K562 (cell line): ENCODE results near the gene MAGI3. TPM values are rescaled to one million over a fixed set of nuclear protein-coding genes. Genes with fewer than 3 reads are reported as not detected.

Experiments
- ADNP ChIP-seq: fragments of 200-800 bp; sonication (Bioruptor generic); IDR thresholded peaks from 2 replicates; pipeline ENCODE4 v1.6.1; 2016; ENCODE audit warnings: missing genetic modification characterization, missing compliant biosample characterization
- BCOR ChIP-seq: fragments of 450-650 bp; IDR thresholded peaks from 2 replicates; pipeline ENCODE4 v1.6.1; 2016
- CREB3 ChIP-seq: fragments of 450-650 bp; conservative IDR thresholded peaks from 2 replicates; pipeline ENCODE4 v1.6.1; 2016; ENCODE audit warnings: missing genetic modification characterization, low read depth, mild to moderate bottlenecking, missing compliant biosample characterization, moderate library complexity
- CTBP1 ChIP-seq: fragments of 450-650 bp; IDR thresholded peaks from 2 replicates; pipeline ENCODE4 v1.6.1; 2016; ENCODE audit warnings: borderline replicate concordance
- ILK ChIP-seq: fragments of 450-650 bp; IDR thresholded peaks from 2 replicates; pipeline ENCODE4 v1.6.1; 2016; ENCODE audit warnings: missing genetic modification characterization, low read depth, mild to moderate bottlenecking, missing compliant biosample characterization, moderate library complexity, borderline replicate concordance
- NCOR1 ChIP-seq: fragments of 450-650 bp; IDR thresholded peaks from 2 replicates; pipeline ENCODE4 v1.6.1; 2016; ENCODE audit warnings: mild to moderate bottlenecking, moderate library complexity
- NFIC ChIP-seq: fragments of 450-650 bp; IDR thresholded peaks from 2 replicates; pipeline ENCODE4 v1.6.1; 2017; ENCODE audit warnings: mild to moderate bottlenecking, inconsistent platforms
- PREB ChIP-seq: sonication (generic); formaldehyde crosslinking; IDR thresholded peaks from 2 replicates; pipeline ENCODE4 v1.8.1; 2023; ENCODE audit warnings: mild to moderate bottlenecking, missing genetic modification reagents
- RNF2 ChIP-seq: sonication (generic); IDR thresholded peaks from 2 replicates; pipeline ENCODE4 v1.6.1; 2016
- TAF9B ChIP-seq: fragments of 450-650 bp; IDR thresholded peaks from 2 replicates; pipeline ENCODE4 v1.6.1; 2018; ENCODE audit warnings: mild to moderate bottlenecking; ENCODE audit not compliant: partially characterized antibody
- TSC22D4 ChIP-seq: fragments of 450-650 bp; IDR thresholded peaks from 2 replicates; pipeline ENCODE4 v1.6.1; 2016; ENCODE audit warnings: missing genetic modification characterization, missing biosample characterization, control low read depth
- VEZF1 ChIP-seq: fragments of 200-800 bp; sonication (Bioruptor generic); IDR thresholded peaks from 2 replicates; pipeline ENCODE4 v1.6.1; 2017; ENCODE audit warnings: missing genetic modification characterization, missing compliant biosample characterization
- ZBTB5 ChIP-seq: fragments of 450-650 bp; IDR thresholded peaks from 2 replicates; pipeline ENCODE4 v1.6.1; 2017; ENCODE audit warnings: antibody characterized with exemption
- ZNF512 ChIP-seq: IDR thresholded peaks from 2 replicates; pipeline ENCODE4 v1.6.1; 2016; ENCODE audit warnings: missing genetic modification characterization, missing compliant biosample characterization
- ZNF551 ChIP-seq: fragments of 250-450 bp; sonication (Bioruptor Pico); IDR thresholded peaks from 2 replicates; pipeline ENCODE4 v1.5.0; 2021; ENCODE audit warnings: mild to moderate bottlenecking, moderate library complexity
- ZNF561 ChIP-seq: fragments of 450-650 bp; formaldehyde crosslinking; conservative IDR thresholded peaks from 2 replicates; pipeline ENCODE4 v1.4.0; 2020; ENCODE audit warnings: mild to moderate bottlenecking, moderate library complexity
- ZNF740 ChIP-seq, 3 experiments: fragments of 200-800 bp in 1 of 3; sonication (Bioruptor generic) in 1 of 3; sonication (generic) in 1 of 3; formaldehyde crosslinking in 1 of 3; IDR thresholded peaks; 2 replicates each; pipeline versions ENCODE4 v1.6.1 to v1.8.0; 2016 to 2022; ENCODE audit warnings: mild to moderate bottlenecking in 2 of 3, missing compliant biosample characterization in 2 of 3, missing genetic modification characterization in 2 of 3, missing genetic modification reagents in 1 of 3
- ZNF780A ChIP-seq: fragments of 250-450 bp; sonication (Bioruptor Pico); IDR thresholded peaks from 2 replicates; pipeline ENCODE4 v1.5.0; 2021; ENCODE audit warnings: mild to moderate bottlenecking
- polyA plus RNA-seq, 8 experiments: library from polyadenylated mRNA; depleted of rRNA in 4 of 8; stranded (reverse) in 5 of 8; unstranded in 3 of 8; fragments of >200 nt; fragmentation: Nextera tagmentation in 2 of 8; fragmentation: Illumina TruSeq in 1 of 8; extraction: Ambion mirVana in 2 of 8; extraction: Trizol in 1 of 8; gene quantifications; 2 replicates each; pipeline versions ENCODE4 v1.2.1 to v1.2.3, GENCODE V29; 2011 to 2014; ENCODE audit warnings: inconsistent platforms in 1 of 8, missing spikeins in 1 of 8
- total RNA-seq, 7 experiments: library from RNA; depleted of rRNA in 6 of 7; stranded (reverse); fragments of >200 nt in 6 of 7; fragmentation: Illumina TruSeq in 2 of 7; extraction: Trizol in 2 of 7; gene quantifications; 2 replicates each; pipeline versions ENCODE4 v1.2.1 to v1.2.3, GENCODE V29; 2011 to 2021; ENCODE audit warnings: low replicate concordance in 1 of 7

Gene MAGI3
- total and polyA plus RNA-seq, 9 of the 15 experiments (the other 6 are each of a cell fraction or from before 2014, with no cell fraction given): 1.0 to 8.6 (median 5.5) TPM

GRCh38 chr1:113677250-113678158 lies 287.2 kb downstream of the MAGI3 start (continued):
- TF ChIP-seq ZBTB5 (peak; percentile 50; the same call in 1 of the 2 replicates), CREB3 (peak; percentile 47; the same call in 1 of the 2 replicates), ZNF561 (no peak), ZNF551 (CRISPR knock-in tag) (no peak), CTBP1 (peak; percentile 67; the same call in 1 of the 2 replicates), PREB (CRISPR knock-in tag) (no peak), NCOR1 (peak; percentile 71), ILK (no peak), VEZF1 (peak; percentile 96), NFIC (peak; percentile 98), TSC22D4 (tag) (no peak), RNF2 (peak; percentile 57; the same call in 1 of the 2 replicates), BCOR (peak; percentile 62; the same call in 1 of the 2 replicates), TAF9B (no peak), ZNF512 (tag) (peak; percentile 62; the same call in 1 of the 2 replicates), ADNP (peak; percentile 86), ZNF780A (CRISPR knock-in tag) (no peak), ZNF740 (CRISPR knock-in tag; IDR thresholded peaks at IDR 0.05) (no peak), ZNF740 (tag; IDR thresholded peaks at IDR 0.05) (peak in 1 of 2 experiments; percentile 52; a peak in 1 of 4 replicates)
